WTC11 (cell line): ENCODE measurements around the gene DCAF5. TPM values are rescaled to one million over a fixed set of nuclear protein-coding genes. Genes with fewer than 3 reads are reported as not detected.

ENCODE experiments used
- ATAC-seq: fragments of 200-7000 bp; cut with Tn5 transposase; 2 replicates; pipeline ENCODE4 v1.10.0; 2021; ENCODE audit warnings: mild to moderate bottlenecking, moderate library complexity
- CTCF ChIA-PET: fragments of 300-600 bp; sonication (Branson Sonifier 250); formaldehyde crosslinking; loops from one replicate; lab custom pipeline; 2021; ENCODE audit warnings: antibody characterized with exemption; lab: Charles Lee
- POLR2A ChIA-PET: fragments of 350-600 bp; sonication (Branson Sonifier 250); formaldehyde crosslinking; loops from one replicate; lab custom pipeline; 2021; ENCODE audit warnings: antibody characterized with exemption; lab: Charles Lee
- DNase-seq: peaks from one replicate; pipeline ENCODE4 v3.0.0; 2021; ENCODE audit warnings: low spot score
- H3K27ac Mint-ChIP-seq: 2 replicates; pipeline ENCODE4 v1.8.0; 2021; ENCODE audit warnings: mixed read lengths
- H3K27me3 Mint-ChIP-seq: 2 replicates; pipeline ENCODE4 v1.8.0; 2021; ENCODE audit warnings: low read depth, mild to moderate bottlenecking, moderate library complexity, mixed read lengths
- H3K36me3 Mint-ChIP-seq: 2 replicates; pipeline ENCODE4 v1.8.0; 2021; ENCODE audit warnings: mixed read lengths
- H3K4me1 Mint-ChIP-seq: 2 replicates; pipeline ENCODE4 v1.8.0; 2022; ENCODE audit warnings: mixed read lengths
- H3K4me3 Mint-ChIP-seq: 2 replicates; pipeline ENCODE4 v1.8.0; 2021; ENCODE audit warnings: mild to moderate bottlenecking, moderate library complexity, mixed read lengths
- H3K9me3 Mint-ChIP-seq: 2 replicates; pipeline ENCODE4 v1.8.0; 2021; ENCODE audit warnings: mixed read lengths
- AFF4 ChIP-seq: sonication (generic); formaldehyde crosslinking; IDR thresholded peaks from 2 replicates; pipeline ENCODE4 v1.8.1; 2023; ENCODE audit warnings: mild to moderate bottlenecking, missing genetic modification reagents, borderline replicate concordance
- CDX4 ChIP-seq: fragments of 250-450 bp; sonication (Bioruptor Pico); IDR thresholded peaks from 2 replicates; pipeline ENCODE4 v1.9.0; 2021; ENCODE audit warnings: moderate library complexity, mild to moderate bottlenecking, inconsistent platforms, borderline replicate concordance
- CREB1 ChIP-seq: sonication (generic); formaldehyde crosslinking; IDR thresholded peaks from 2 replicates; pipeline ENCODE4 v1.8.0; 2023; ENCODE audit warnings: mild to moderate bottlenecking, missing genetic modification reagents
- CREM ChIP-seq: sonication (generic); formaldehyde crosslinking; IDR thresholded peaks from 2 replicates; pipeline ENCODE4 v1.8.1; 2022; ENCODE audit warnings: mild to moderate bottlenecking, missing genetic modification reagents, moderate library complexity
- ELF4 ChIP-seq: sonication (generic); formaldehyde crosslinking; IDR thresholded peaks from 2 replicates; pipeline ENCODE4 v1.8.1; 2022; ENCODE audit warnings: low read depth, mild to moderate bottlenecking, moderate library complexity, missing genetic modification reagents
- NFE2L1 ChIP-seq: sonication (generic); formaldehyde crosslinking; IDR thresholded peaks from 2 replicates; pipeline ENCODE4 v1.8.1; 2023; ENCODE audit warnings: missing genetic modification reagents
- SOX15 ChIP-seq: fragments of 250-450 bp; sonication (Bioruptor Pico); IDR thresholded peaks from 2 replicates; pipeline ENCODE4 v1.9.0; 2021; ENCODE audit warnings: mild to moderate bottlenecking
- ZBTB43 ChIP-seq: sonication (generic); formaldehyde crosslinking; IDR thresholded peaks from 2 replicates; pipeline ENCODE4 v1.8.1; 2023; ENCODE audit warnings: mild to moderate bottlenecking, missing genetic modification reagents
- ZNF121 ChIP-seq: sonication (generic); formaldehyde crosslinking; IDR thresholded peaks from 2 replicates; pipeline ENCODE4 v1.8.0; 2023; ENCODE audit warnings: missing genetic modification reagents
- ZNF281 ChIP-seq: sonication (generic); formaldehyde crosslinking; IDR thresholded peaks from 2 replicates; pipeline ENCODE4 v1.8.0; 2023; ENCODE audit warnings: mild to moderate bottlenecking, missing genetic modification reagents
- ZNF317 ChIP-seq: sonication (generic); formaldehyde crosslinking; IDR thresholded peaks from 2 replicates; pipeline ENCODE4 v1.8.1; 2023; ENCODE audit warnings: low read depth, mild to moderate bottlenecking, moderate library complexity, missing genetic modification reagents, borderline replicate concordance
- ZNF396 ChIP-seq: fragments of 250-450 bp; sonication (Bioruptor Pico); IDR thresholded peaks from 2 replicates; pipeline ENCODE4 v1.8.0; 2021; ENCODE audit warnings: mild to moderate bottlenecking, moderate library complexity, borderline replicate concordance
- total RNA-seq: library from RNA; stranded (reverse); gene quantifications from 3 replicates; pipeline ENCODE4 v1.2.3, GENCODE V29; 2021

Gene DCAF5
- total RNA-seq, 1 experiment from 2014 or later, result 30.3 TPM

GRCh38 chr14:69073915-69074314, 79.0 kb downstream of the DCAF5 start (continued):
- TF ChIP-seq ZNF281 (CRISPR knock-in tag), result no peak

GRCh38 chr14:69073429-69073828, 79.5 kb downstream of the DCAF5 start:
- peaks cover 23% of the 10 kb centered on the region for H3K36me3 Mint-ChIP-seq
- no peak for DNase-seq
- TF ChIP-seq ZNF121 (CRISPR knock-in tag) (peak; percentile 81; the same call in 1 of the 2 replicates), AFF4 (no peak)
- no peaks in the 10 kb centered on the region for H3K9me3 Mint-ChIP-seq
- no peak overlapping the region; the same call in 1 of the 2 replicates for H3K27ac Mint-ChIP-seq
- ATAC-seq, result no peak; the same call in 1 of the 2 replicates
- H3K27me3 Mint-ChIP-seq, result no peaks in the 10 kb centered on the region
- ChIA-PET CTCF (interaction anchor here (0.7 to 1.1 kb wide), 2 partner anchors 17 to 55 kb away, joined by 3 to 4 read pairs; no protein-coding TSS in a partner anchor), POLR2A (no interaction called here)
- H3K4me1 Mint-ChIP-seq, result peaks cover 17% of the 10 kb centered on the region
- H3K4me3 Mint-ChIP-seq, result no peak overlapping the region

- no peak for DNase-seq
- TF ChIP-seq ZBTB43 (CRISPR knock-in tag), result no peak
- TF ChIP-seq CREB1 (CRISPR knock-in tag), result no peak
- TF ChIP-seq ZNF317 (CRISPR knock-in tag), result no peak
- TF ChIP-seq NFE2L1 (CRISPR knock-in tag), result no peak
- no peak for TF ChIP-seq ZNF396 (CRISPR knock-in tag)
- TF ChIP-seq ELF4, result no peak
- no peak for TF ChIP-seq CREM (CRISPR knock-in tag)
- no peak for TF ChIP-seq CDX4
- TF ChIP-seq SOX15 (CRISPR knock-in tag), result no peak
- Mint-ChIP-seq H3K27ac (no peak overlapping the region), H3K36me3 (peaks cover 23% of the 10 kb centered on the region), H3K27me3 (no peaks in the 10 kb centered on the region), H3K4me1 (peaks cover 20% of the 10 kb centered on the region), H3K4me3 (no peak overlapping the region), H3K9me3 (no peaks in the 10 kb centered on the region)
- ATAC-seq, result no peak
- POLR2A ChIA-PET, result no interaction called here
- CTCF ChIA-PET, result interaction anchor here (0.7 kb wide), 1 partner anchor 209 kb away, joined by 5 read pairs; no protein-coding TSS in a partner anchor
Measured at GRCh38 chr14:69072584-69072983, 80.3 kb downstream of the DCAF5 start.
